ENCODE measurements around the gene SLC43A2.

SLC43A2 gene

GRCh38 chr17:1639549-1640180 is 11.0 kb upstream of the SLC43A2 start:
- Histone ChIP-seq H3K79me1 (replicated peaks; ENCODE audit: low read length, poor library complexity, severe bottlenecking) (no peaks in the 10 kb centered on the region), H3K4ac (ENCODE audit: low read depth in 1 of 2, low read length in 2 of 2) (no peak overlapping the region), H3K18ac (ENCODE audit: low read depth in 1 of 2, low read length in 2 of 2) (no peak overlapping the region), H3K27me3 (ENCODE audit: control insufficient read depth in 1 of 2, insufficient read depth in 1 of 2, low read length in 2 of 2) (peaks cover 0 to 7% of the 10 kb centered on the region in 2 experiments), H3K36me3 (ENCODE audit: control insufficient read depth in 1 of 2, insufficient read depth in 2 of 2, low read depth in 1 of 2, low read length in 2 of 2) (peaks cover 0 to 6% of the 10 kb centered on the region in 2 experiments), H3K4me3 (ENCODE audit: insufficient read depth in 1 of 2, low read depth in 1 of 2, low read length in 2 of 2) (no peak overlapping the region), H3K9me3 (ENCODE audit: control insufficient read depth, low read length) (no peaks in the 10 kb centered on the region), H3K14ac (ENCODE audit: low read length in 2 of 2) (no peak overlapping the region), H2BK15ac (ENCODE audit: low read depth, poor library complexity, severe bottlenecking) (no peak overlapping the region), H3K9ac (ENCODE audit: low read length) (no peak overlapping the region), H2BK120ac (ENCODE audit: low read depth, low read length) (no peak overlapping the region), H4K91ac (ENCODE audit: low read length) (no peak overlapping the region), H2BK12ac (ENCODE audit: low read length in 2 of 2) (no peak overlapping the region), H2BK5ac (ENCODE audit: low read depth, low read length, poor library complexity, severe bottlenecking) (no peak overlapping the region), H3K27ac (ENCODE audit: low read length, poor library complexity, severe bottlenecking) (no peak overlapping the region), H3K4me2 (ENCODE audit: low read length, poor library complexity, severe bottlenecking) (no peak overlapping the region), H2AK5ac (ENCODE audit: low read length, severe bottlenecking) (no peak overlapping the region), H3K23ac (ENCODE audit: low read length in 2 of 2) (no peak overlapping the region), H4K8ac (ENCODE audit: low read length) (no peak overlapping the region), H2AFZ (ENCODE audit: low read depth, low read length) (no peak overlapping the region), H3K4me1 (ENCODE audit: control insufficient read depth, insufficient read depth, low read depth, low read length) (peaks cover 19% of the 10 kb centered on the region)
- DNase-seq: no peak
- WGBS: 85% methylated on average over 11 of the region's 11 CpGs

- H3K4me2 ChIP-seq (ENCODE audit: low read length, poor library complexity, severe bottlenecking): no peak overlapping the region
- H4K8ac ChIP-seq (ENCODE audit: low read length): no peak overlapping the region
- WGBS: 76% methylated on average over 17 of the region's 19 CpGs
- peak overlapping the region; percentile 19 for H2BK15ac ChIP-seq (ENCODE audit: low read depth, poor library complexity, severe bottlenecking)
- no peak overlapping the region for H3K27ac ChIP-seq (ENCODE audit: low read length, poor library complexity, severe bottlenecking)
- H3K27me3 ChIP-seq (ENCODE audit: control insufficient read depth in 1 of 2, insufficient read depth in 1 of 2, low read length in 2 of 2): peaks cover 0 to 7% of the 10 kb centered on the region in 2 experiments
- H2AK5ac ChIP-seq (ENCODE audit: low read length, severe bottlenecking): no peak overlapping the region
- H3K14ac ChIP-seq (ENCODE audit: low read length in 2 of 2): no peak overlapping the region
- peaks cover 0 to 6% of the 10 kb centered on the region in 2 experiments for H3K36me3 ChIP-seq (ENCODE audit: control insufficient read depth in 1 of 2, insufficient read depth in 2 of 2, low read depth in 1 of 2, low read length in 2 of 2)
- H2AFZ ChIP-seq (ENCODE audit: low read depth, low read length): no peak overlapping the region
- H3K9ac ChIP-seq (ENCODE audit: low read length): no peak overlapping the region
- H2BK12ac ChIP-seq (ENCODE audit: low read length in 2 of 2): no peak overlapping the region
- H3K23ac ChIP-seq (ENCODE audit: low read length in 2 of 2): no peak overlapping the region
- H2BK120ac ChIP-seq (ENCODE audit: low read depth, low read length): no peak overlapping the region
- no peak for DNase-seq
- no peak overlapping the region for H4K91ac ChIP-seq (ENCODE audit: low read length)
- H2BK5ac ChIP-seq (ENCODE audit: low read depth, low read length, poor library complexity, severe bottlenecking): no peak overlapping the region
- H3K18ac ChIP-seq (ENCODE audit: low read depth in 1 of 2, low read length in 2 of 2): no peak overlapping the region
- H3K4me1 ChIP-seq (ENCODE audit: control insufficient read depth, insufficient read depth, low read depth, low read length): peaks cover 10% of the 10 kb centered on the region
- no peak overlapping the region for H3K4me3 ChIP-seq (ENCODE audit: insufficient read depth in 1 of 2, low read depth in 1 of 2, low read length in 2 of 2)
- H3K79me1 ChIP-seq (replicated peaks; ENCODE audit: low read length, poor library complexity, severe bottlenecking): no peaks in the 10 kb centered on the region
- no peak overlapping the region for H3K4ac ChIP-seq (ENCODE audit: low read depth in 1 of 2, low read length in 2 of 2)
- H3K9me3 ChIP-seq (ENCODE audit: control insufficient read depth, low read length): no peaks in the 10 kb centered on the region
Measured at GRCh38 chr17:1638624-1639300, 10.1 kb upstream of the SLC43A2 start.

- Histone ChIP-seq H3K9me3 (ENCODE audit: control insufficient read depth, low read length) (no peaks in the 10 kb centered on the region), H3K4me1 (ENCODE audit: control insufficient read depth, insufficient read depth, low read depth, low read length) (peaks cover 4% of the 10 kb centered on the region), H3K27me3 (ENCODE audit: control insufficient read depth in 1 of 2, insufficient read depth in 1 of 2, low read length in 2 of 2) (peaks cover 0 to 7% of the 10 kb centered on the region in 2 experiments), H3K79me1 (replicated peaks; ENCODE audit: low read length, poor library complexity, severe bottlenecking) (no peaks in the 10 kb centered on the region), H2BK120ac (ENCODE audit: low read depth, low read length) (no peak overlapping the region), H4K91ac (ENCODE audit: low read length) (no peak overlapping the region), H3K4me2 (ENCODE audit: low read length, poor library complexity, severe bottlenecking) (no peak overlapping the region), H2BK15ac (ENCODE audit: low read depth, poor library complexity, severe bottlenecking) (no peak overlapping the region), H2AK5ac (ENCODE audit: low read length, severe bottlenecking) (no peak overlapping the region), H3K14ac (ENCODE audit: low read length in 2 of 2) (no peak overlapping the region), H2BK5ac (ENCODE audit: low read depth, low read length, poor library complexity, severe bottlenecking) (no peak overlapping the region), H4K8ac (ENCODE audit: low read length) (no peak overlapping the region), H3K9ac (ENCODE audit: low read length) (no peak overlapping the region), H2AFZ (ENCODE audit: low read depth, low read length) (no peak overlapping the region), H3K27ac (ENCODE audit: low read length, poor library complexity, severe bottlenecking) (no peak overlapping the region), H3K23ac (ENCODE audit: low read length in 2 of 2) (no peak overlapping the region), H3K18ac (ENCODE audit: low read depth in 1 of 2, low read length in 2 of 2) (no peak overlapping the region), H3K4ac (ENCODE audit: low read depth in 1 of 2, low read length in 2 of 2) (no peak overlapping the region), H2BK12ac (ENCODE audit: low read length in 2 of 2) (no peak overlapping the region), H3K4me3 (ENCODE audit: insufficient read depth in 1 of 2, low read depth in 1 of 2, low read length in 2 of 2) (no peak overlapping the region), H3K36me3 (ENCODE audit: control insufficient read depth in 1 of 2, insufficient read depth in 2 of 2, low read depth in 1 of 2, low read length in 2 of 2) (peaks cover 0 to 6% of the 10 kb centered on the region in 2 experiments)
- DNase-seq: no peak
- WGBS: 85% methylated on average over 17 of the region's 17 CpGs
Measured at GRCh38 chr17:1638171-1638590, 9.5 kb upstream of the SLC43A2 start.

GRCh38 chr17:1636732-1637285 is 8.2 kb upstream of the SLC43A2 start:
- no peak overlapping the region for H2BK120ac ChIP-seq (ENCODE audit: low read depth, low read length)
- no peak overlapping the region for H2BK15ac ChIP-seq (ENCODE audit: low read depth, poor library complexity, severe bottlenecking)
- H4K91ac ChIP-seq (ENCODE audit: low read length): no peak overlapping the region
- no peak overlapping the region for H3K27ac ChIP-seq (ENCODE audit: low read length, poor library complexity, severe bottlenecking)
- WGBS: 82% methylated on average over 15 of the region's 15 CpGs
- H3K9ac ChIP-seq (ENCODE audit: low read length): no peak overlapping the region
- H3K27me3 ChIP-seq (ENCODE audit: control insufficient read depth in 1 of 2, insufficient read depth in 1 of 2, low read length in 2 of 2): peaks cover 0 to 8% of the 10 kb centered on the region in 2 experiments
- no peak overlapping the region for H2AK5ac ChIP-seq (ENCODE audit: low read length, severe bottlenecking)
- no peak overlapping the region for H2AFZ ChIP-seq (ENCODE audit: low read depth, low read length)
- no peaks in the 10 kb centered on the region for H3K9me3 ChIP-seq (ENCODE audit: control insufficient read depth, low read length)
- no peaks in the 10 kb centered on the region for H3K79me1 ChIP-seq (replicated peaks; ENCODE audit: low read length, poor library complexity, severe bottlenecking)
- no peak overlapping the region for H2BK5ac ChIP-seq (ENCODE audit: low read depth, low read length, poor library complexity, severe bottlenecking)
- no peak overlapping the region for H3K4ac ChIP-seq (ENCODE audit: low read depth in 1 of 2, low read length in 2 of 2)
- no peak overlapping the region for H3K18ac ChIP-seq (ENCODE audit: low read depth in 1 of 2, low read length in 2 of 2)
- H3K14ac ChIP-seq (ENCODE audit: low read length in 2 of 2): no peak overlapping the region
- H3K4me3 ChIP-seq (ENCODE audit: insufficient read depth in 1 of 2, low read depth in 1 of 2, low read length in 2 of 2): no peak overlapping the region
- H2BK12ac ChIP-seq (ENCODE audit: low read length in 2 of 2): no peak overlapping the region
- no peak overlapping the region for H4K8ac ChIP-seq (ENCODE audit: low read length)
- H3K23ac ChIP-seq (ENCODE audit: low read length in 2 of 2): no peak overlapping the region
- peaks cover 3% of the 10 kb centered on the region for H3K4me1 ChIP-seq (ENCODE audit: control insufficient read depth, insufficient read depth, low read depth, low read length)
- no peak for DNase-seq
- H3K36me3 ChIP-seq (ENCODE audit: control insufficient read depth in 1 of 2, insufficient read depth in 2 of 2, low read depth in 1 of 2, low read length in 2 of 2): peaks cover 0 to 6% of the 10 kb centered on the region in 2 experiments
- no peak overlapping the region for H3K4me2 ChIP-seq (ENCODE audit: low read length, poor library complexity, severe bottlenecking)
